SIG-M5 (cell line): ENCODE results near the gene MICAL2.

Experiments used
- DNase-seq: peaks from one replicate; lab custom pipeline; 2025; lab: John Stamatoyannopoulos, UW

The MICAL2 gene

GRCh38 chr11:12273618-12273995, 163.2 kb downstream of the MICAL2 start:
- DNase-seq, result no peak

- no peak for DNase-seq
These were observed 163.7 kb downstream of the MICAL2 start for GRCh38 chr11:12274056-12274455.

- no peak for DNase-seq
These were observed 164.3 kb downstream of the MICAL2 start for GRCh38 chr11:12274558-12275197.

- no peak for DNase-seq
These were observed 165.4 kb downstream of the MICAL2 start for GRCh38 chr11:12275818-12276217.

- no peak for DNase-seq
These were observed 166.0 kb downstream of the MICAL2 start for GRCh38 chr11:12276356-12276755.

- DNase-seq, result no peak
These were observed 166.6 kb downstream of the MICAL2 start for GRCh38 chr11:12276831-12277475.

- DNase-seq, result no peak
These were observed 168.6 kb downstream of the MICAL2 start for GRCh38 chr11:12278766-12279671.

- no peak for DNase-seq
These were observed 169.3 kb downstream of the MICAL2 start for GRCh38 chr11:12279672-12280108.

GRCh38 chr11:12280199-12280837, 169.9 kb downstream of the MICAL2 start:
- no peak for DNase-seq

- DNase-seq, result no peak
These were observed 170.6 kb downstream of the MICAL2 start for GRCh38 chr11:12280838-12281565.

GRCh38 chr11:12281571-12282478, 171.4 kb downstream of the MICAL2 start:
- DNase-seq, result no peak

GRCh38 chr11:12282676-12283075, 172.3 kb downstream of the MICAL2 start:
- DNase-seq, result no peak

- no peak for DNase-seq
These were observed 174.1 kb downstream of the MICAL2 start for GRCh38 chr11:12284316-12285050.

- DNase-seq, result no peak
These were observed 174.7 kb downstream of the MICAL2 start for GRCh38 chr11:12285106-12285505.

GRCh38 chr11:12285811-12286222, 175.4 kb downstream of the MICAL2 start:
- no peak for DNase-seq

- DNase-seq, result no peak
These were observed 176.2 kb downstream of the MICAL2 start for GRCh38 chr11:12286606-12287005.

- DNase-seq, result no peak
These were observed 176.6 kb downstream of the MICAL2 start for GRCh38 chr11:12287009-12287373.

GRCh38 chr11:12287374-12288211, 177.2 kb downstream of the MICAL2 start:
- DNase-seq, result no peak
